MV-4-11 (cell line): ENCODE measurements around the gene CST9.

Source experiments
- DNase-seq: peaks from one replicate; lab custom pipeline; 2025; lab: John Stamatoyannopoulos, UW

CST9 gene, protein sequence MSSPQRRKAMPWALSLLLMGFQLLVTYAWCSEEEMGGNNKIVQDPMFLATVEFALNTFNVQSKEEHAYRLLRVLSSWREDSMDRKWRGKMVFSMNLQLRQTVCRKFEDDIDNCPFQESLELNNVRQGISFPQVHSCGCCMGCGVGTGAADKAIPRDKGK

DNA sequence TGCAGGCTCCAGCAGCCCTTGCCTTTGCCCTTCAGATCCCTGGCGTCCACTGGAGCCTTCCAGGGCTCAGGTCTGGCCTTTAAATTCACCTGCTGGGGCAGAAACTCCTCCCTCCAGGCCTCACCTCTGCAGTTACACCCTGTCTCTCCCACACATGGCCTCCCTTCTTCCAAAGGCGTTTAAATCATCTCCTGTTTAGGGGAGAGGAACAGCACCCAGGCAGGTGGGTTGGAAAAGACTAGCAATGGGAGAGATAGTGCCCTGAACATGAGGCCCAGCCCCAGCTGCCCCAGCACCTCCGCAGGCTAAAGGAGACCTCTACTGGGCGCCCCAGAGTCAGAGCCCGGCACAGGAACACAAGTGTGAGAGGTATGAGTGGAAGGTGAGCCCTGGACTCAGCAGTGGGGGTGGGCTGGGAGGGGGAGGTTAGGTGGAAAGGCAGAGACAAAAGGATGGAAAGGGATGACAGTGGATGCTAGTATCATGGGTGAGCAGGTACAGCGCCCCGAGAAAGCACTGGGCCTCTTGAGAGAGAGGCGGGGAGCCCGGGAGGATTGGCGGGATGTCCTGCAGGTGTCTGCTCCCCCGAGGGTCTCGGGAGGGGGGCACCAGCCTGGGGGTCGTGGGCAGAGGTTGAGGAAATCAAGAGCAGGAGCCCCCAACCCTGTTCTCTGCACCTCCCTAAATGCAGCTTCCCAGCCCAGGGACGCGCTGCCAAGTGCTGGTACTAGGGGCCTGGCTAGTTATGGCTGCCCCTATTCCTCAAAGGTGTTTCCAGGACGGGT lies at the start of gene CST9:
TSS of gene CST9 (minus strand) at position 51 of the 785 bp plus-strand sequence. CDS start 53 bp downstream, outside the sequence.
- DNase-seq, result no peak

DNA sequence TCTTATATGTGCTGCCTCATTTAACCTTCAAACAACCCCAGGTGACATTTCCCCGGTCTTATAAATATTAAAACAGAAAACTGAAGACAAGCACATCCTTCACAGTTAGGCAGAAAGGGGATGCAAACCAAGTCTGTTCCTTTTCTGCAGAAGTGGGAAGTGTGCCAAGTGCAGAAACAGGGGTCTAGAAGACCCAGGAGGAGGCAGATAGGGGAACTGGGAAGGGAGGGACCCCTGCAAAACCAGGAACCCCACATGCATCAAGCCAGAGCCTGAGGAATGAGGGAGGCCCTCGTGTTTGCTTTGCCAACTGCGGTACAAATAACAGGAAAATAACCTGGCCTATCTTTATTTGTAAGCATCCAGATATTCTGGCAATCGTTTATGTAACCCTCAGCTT lies 49.0 kb upstream of the CST9 start:
- DNase-seq, result peak; percentile 32

DNA sequence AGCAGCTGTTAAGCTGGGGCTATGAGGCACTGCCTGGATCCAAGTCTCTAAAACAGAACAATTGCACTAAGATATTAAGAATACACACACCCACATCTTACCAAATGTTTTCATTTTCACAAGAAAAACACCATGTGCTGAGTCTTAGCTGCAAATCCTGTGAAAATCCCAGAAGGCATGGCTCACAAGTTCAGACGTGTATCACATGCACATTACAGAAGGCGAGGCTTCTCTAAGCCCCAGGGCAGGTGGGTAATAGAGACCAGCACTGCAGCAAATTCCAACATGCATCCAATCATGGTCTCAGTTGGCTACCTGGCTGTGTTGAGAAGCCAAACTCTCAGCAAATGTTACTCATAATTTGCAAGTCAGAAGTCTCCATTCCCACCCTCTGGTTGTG lies 48.3 kb upstream of the CST9 start:
- no peak for DNase-seq

DNA sequence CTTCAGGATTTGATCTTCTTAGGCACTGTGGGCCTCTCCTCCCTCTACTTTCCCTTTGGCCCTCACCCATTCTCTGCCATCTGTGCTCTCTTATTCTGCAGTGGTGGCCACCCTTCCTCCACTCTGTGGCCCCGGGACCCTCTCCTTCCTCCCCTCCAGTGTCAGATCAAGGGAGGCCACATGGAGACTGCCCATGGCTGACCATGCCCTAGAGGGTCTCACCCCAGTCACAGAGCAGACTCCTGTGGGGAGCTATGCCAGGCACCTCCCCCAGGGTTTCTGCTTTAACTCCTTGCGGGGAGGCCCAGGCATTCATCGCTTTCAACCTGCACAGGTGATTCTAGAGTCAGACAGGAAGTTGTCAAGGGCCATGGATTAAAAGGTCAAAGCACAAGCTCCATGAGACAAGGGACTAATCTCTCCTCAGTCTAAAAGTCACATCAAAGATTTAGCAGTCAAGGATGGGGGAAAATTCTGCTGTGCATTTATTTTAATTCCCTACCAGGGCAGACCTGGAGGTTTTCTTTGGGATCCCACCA lies 47.8 kb upstream of the CST9 start:
- DNase-seq, result no peak

DNA sequence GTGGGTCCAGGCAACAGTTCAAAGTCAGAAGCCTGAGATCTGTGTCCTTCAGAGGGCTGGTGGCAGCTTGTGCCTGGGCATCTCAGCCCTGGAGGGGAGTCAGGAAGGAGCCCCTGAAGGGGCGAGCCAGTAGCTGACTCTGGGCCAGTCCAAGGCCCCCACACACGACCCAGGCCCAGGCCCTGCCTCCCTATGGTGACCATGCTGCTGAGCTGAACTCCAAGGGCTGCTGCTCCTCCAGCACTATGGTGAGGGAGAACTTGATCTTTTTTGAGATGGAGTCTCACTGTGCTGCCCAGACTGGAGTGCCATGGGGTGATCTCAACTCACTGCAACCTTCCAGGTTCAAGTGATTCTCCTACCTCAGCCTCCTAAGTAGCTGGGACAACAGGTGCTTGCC lies 47.2 kb upstream of the CST9 start:
- no peak for DNase-seq

DNA sequence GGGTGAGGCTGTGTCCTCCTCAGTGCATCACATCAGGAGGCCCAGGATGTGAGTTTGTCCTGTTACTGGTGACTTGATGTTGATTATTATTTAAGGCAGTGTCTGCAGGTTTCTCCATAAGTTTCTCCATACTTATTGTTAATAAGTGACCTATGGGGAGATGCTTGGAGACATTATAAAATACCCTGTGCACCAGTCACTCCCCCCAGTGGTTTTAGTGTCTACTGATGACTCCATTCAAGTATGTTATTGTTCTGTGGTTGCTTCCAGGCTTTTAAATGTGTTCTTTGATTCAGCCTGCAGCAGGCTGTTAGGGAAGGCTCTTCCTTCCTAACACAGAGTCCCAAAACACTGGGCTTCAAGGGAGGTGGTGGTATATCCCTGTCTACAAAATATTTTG lies 46.7 kb upstream of the CST9 start:
- no peak for DNase-seq

DNA sequence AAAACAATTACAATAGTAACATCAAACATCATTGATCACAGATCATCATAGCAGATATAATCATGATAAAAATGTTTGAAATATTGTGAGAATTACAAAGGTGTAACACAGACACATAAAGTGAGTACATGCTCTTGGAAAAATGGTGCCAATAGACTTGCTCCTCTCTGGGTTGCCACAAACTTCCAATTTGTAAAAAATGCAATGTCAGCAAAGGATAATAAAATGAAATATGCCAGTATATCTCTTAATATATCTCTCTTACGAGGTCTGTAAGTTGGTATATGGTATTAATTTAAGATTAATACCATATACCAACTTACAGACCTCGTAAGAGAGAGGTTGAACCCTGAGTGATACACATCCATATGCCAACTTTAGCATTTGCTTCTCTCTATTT lies 45.4 kb upstream of the CST9 start:
- no peak for DNase-seq

DNA sequence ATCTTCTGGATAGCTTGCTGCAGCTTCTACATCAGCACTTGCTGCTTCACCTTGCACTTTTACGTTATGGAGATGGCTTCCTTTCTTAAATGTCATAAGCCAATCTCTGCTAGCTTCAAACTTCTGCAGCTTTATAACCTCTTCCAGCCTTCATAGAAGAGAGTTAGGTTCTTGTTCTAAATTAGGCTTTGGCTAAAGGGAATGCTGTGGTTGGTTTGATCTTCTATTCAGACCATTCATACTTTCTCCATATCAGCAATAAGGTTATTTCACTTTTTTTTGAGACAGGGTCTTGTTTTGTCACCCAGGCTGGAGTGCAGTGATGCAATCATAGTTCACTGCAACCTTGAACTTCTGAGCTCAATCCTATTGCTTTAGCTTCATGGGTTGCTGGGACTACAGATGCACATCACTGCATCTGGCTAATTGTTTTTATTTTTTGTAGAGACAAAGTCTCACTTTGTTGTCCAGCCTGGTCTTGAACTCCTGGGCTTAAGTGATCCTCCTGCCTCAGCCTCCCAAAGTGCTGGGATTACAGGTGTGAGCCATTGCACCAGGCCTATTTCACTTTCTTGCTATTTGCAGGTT lies 44.2 kb upstream of the CST9 start:
- DNase-seq, result no peak

DNA sequence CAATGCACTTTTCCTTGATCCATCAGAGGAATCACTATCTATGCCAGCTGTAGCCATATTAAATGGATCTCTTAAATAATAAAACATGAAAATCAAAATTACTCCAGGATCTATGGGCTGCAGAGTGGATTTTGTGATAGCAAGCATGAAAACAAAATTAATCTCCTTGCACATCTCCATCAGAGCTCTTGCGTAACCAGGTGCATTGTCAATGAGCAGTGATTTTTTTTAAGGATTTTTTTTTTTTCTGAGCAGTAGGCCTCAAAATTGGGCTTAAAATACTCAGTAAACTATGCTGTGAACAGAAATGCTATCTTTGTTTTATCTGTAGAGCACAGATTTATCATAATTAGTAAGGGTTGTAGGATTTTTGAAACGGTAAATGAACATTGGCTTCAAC lies 43.5 kb upstream of the CST9 start:
- DNase-seq, result no peak

DNA sequence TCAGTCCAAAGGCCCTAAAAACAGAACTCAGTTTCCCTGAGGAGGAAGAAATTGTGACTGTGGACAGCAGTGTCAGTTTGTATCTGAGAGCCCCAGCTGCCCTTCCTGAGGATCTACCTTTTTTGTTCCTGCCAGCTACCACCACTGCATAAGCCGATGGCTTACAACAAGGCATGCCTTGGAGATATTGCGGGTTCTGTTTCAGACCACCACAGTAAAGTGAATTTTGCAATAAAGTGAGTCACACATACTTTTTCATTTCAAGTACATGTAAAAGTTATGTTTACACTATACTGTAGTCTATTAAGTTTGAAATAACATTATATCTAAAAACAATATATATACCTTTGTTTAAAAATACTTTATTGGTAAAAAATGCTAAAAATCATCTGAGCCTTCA lies 41.6 kb upstream of the CST9 start:
- peak; percentile 89 for DNase-seq

DNA sequence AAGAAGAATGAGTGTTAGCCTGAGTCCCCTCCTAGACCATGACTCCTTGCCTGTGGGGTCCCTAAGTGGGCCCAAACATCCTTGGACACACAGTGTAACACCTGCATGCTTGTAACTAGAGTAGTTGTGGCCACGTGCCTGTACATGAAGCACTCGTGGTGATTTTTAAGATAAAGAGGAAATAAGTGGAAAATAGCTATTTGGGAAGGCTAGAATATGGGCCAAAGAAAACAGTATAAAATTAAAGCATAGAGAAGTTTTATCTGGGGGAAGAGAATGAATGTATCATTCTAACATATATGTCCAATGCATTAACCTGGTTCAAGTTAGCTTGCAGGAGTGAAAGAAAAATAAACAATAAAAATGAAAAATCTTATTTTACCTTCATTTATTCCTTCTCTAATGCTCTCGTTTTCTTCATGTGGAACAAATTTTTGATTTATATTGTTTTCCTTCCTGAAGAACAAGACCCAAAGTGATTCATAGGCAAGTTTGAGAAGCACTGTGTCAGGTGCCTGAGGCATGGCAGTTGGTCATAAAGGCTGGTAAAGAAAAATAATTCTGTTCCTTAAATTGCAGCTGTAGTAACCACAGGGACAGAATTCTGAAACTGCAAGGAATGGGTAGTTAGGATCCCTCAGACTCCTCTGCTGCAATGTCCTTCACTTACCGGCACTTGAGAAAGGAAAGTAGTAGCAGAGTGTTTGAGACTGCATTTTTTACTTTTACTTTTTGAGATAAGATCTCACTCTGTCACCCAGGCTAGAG lies 40.6 kb upstream of the CST9 start:
- DNase-seq, result peak; percentile 94

DNA sequence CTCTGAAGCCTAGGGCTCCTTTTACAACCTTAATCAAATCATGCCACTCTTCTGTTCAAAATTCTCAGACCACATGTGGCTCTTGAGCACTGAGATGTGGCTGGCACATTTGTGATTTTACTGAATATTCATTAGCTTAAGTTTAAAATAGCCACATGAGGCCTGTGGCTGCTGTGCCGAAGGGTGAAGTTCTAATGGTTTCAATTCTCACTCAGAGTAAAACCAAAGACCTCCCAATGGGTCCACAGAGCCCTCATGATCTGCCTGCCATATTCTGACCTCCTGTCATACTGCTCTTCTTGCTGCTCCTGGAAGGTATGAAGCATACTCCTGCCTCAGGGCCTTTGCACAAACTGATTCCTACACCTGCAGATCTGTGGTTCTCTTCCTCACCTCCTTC lies 39.9 kb upstream of the CST9 start:
- DNase-seq, result no peak

DNA sequence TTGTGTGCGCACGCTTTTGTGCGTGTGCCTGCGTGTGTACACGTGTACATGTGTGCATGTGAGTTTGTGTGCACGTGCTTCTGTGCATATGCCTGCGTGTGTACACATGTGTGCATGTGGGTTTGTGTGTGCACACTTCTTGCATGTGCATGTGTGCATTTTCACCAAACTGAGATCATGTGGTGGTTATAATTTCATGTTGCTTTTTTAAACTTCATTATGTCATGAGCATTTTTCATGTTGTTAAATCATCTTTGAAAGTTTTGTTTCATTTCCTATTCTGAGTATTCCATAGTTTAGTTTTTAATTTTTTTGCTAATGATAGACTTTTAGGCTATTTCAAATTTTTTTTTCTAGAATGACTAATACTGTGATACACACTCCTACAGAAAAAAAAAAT lies 38.4 kb upstream of the CST9 start:
- no peak for DNase-seq

DNA sequence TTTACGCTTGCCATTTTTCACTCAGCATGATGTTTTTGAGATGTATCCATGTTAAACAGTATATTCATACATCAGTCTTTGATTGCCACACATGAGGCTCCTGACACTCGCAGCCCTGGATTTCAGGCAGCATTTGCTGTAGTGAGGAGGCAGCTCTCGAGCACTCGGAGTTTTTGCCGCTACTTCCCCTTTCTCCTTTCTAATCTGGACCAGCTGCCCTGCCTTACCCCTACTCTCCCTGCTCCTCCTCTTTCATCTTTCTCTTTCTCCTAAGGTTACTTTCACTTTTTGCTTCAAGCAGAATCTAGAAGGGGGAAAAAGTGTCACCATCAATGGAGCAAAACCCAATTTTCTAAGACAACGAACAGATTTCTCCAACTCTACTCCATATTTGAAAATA lies 37.9 kb upstream of the CST9 start:
- DNase-seq, result peak; percentile 93

DNA sequence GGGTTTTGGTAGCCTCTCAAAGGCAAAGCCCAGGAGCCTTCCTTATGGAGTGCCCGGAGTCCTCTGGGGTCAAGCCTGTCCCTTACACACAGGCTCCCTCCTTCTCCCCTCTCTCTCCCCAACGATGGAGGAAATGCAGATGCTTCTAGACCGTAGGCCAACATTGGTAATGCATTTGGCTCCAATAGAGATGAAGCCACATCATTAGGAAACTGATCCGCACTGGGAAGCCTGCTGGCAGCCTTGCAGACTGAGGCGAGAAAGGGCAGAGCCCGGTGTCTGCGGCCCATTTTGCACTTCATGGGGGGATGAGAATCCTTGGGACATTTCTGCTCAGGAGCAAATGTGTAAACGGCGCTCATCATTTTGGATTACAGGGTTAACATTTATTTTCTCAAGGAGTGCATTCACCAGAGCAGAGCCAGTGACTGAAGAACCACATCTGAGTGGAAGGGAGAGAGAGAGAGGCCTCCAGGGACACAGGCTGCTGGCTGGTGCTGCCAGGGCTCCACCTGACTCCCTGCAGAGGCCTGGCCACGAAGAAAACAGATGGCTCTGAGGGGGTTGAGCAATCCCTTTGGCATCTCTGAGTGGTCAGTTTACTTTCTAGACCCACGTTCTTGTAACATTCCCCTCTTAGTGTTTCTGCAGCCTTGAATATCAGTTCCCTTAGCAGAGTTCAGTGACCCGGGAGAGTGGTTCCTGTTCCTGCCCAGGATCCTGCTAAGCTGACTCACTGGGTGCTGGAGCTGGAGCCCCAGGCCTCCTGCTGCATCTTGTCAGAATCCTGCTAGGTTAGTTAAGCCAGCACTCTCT lies 36.4 kb upstream of the CST9 start:
- peak; percentile 92 for DNase-seq

DNA sequence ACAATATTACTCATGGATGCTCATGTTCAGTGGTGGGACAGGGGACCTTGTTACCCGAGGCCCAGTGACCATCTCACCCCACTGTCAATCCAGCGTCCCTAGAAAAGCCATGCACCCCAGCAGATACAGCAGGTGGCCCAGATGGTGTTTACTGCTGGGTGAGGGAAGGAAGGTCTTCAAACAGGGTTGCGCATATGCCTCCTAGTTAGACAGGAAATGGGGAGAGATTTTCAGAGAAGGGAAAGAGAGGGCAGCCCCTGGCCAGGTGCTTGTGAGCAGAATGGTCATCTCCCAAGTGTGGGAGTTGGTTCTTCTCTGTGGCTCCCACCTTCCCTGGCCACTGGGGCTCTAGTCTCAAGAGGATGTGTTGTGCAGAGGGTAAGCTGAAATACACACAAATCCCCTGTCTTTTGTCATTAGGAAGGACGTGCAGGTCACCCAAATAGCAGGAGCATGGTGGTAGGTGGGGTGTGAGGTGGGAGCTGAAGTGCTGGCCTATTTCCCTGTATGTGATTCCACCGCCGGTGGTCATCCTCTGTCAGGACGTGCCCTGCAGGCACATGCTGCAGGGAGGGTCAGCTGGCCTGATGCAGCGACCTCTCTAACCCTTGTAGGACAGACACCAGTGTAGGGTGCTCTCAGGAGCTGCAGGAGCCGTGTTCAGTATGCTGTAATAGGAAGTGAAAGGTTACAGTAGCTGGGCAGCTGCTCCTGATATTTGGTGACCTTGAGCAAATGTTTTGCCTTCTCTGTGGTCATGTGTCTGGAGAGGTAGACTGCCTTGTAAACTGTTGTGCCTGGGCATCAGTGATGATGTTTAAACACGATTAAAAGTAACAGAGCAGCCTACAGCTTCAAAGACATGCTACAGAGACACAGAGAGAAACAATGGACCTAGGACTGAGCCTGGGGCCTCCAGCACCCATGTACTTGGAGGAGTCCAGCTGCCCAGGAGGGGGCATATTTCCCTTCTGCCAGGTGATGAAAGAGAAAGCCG lies 35.3 kb upstream of the CST9 start:
- peak; percentile 31 for DNase-seq

DNA sequence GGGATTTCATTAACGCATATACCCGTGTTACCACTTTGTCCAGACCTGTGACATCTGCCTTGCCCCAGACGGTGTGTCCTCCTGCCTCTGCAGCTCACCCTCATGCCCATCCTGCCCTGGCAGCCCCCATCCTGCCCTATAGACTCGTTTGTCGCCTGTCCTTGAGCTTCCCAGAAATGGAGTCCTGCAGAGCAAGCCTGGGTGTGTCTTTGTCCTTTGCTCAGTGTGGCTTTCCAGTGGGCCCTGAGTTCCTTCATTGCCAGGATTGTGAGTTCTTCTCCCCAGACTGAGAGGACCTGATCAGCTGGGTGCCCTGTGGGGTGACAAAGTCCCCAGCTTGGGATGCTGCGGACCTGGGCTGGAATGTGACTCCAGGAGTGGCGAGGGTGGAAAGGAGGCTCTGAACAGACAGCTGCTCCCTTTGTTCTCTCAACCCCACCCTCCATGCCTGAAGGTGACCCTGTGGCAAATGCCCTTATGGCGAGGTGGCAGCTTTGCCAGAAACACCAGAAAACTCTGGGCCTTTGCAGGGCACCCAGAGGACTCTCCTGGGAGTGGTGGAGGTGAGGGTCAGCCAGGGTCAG lies 34.4 kb upstream of the CST9 start:
- DNase-seq, result no peak

DNA sequence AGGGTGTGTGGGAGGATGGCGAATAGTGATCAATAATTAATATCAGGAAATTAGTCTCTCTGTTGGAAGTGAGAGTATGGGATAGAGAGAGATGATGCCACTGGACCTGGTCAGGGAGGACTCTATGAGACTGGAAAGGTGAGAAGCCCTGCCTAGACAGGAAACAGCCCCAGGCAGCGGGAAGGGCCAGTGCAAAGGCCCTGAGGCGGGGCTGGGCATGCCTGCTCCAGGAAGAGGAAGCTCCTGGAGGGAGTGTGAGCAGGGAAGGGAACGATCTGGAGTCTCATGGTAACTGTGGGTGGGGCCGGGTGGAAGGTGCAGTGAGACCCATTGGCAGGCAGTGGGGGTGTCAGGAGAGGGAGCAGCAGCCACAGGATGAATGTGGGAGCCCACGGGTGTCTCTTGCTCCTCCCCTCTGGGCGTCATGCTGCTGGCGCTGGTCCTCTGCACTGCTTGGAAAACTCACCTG lies 33.8 kb upstream of the CST9 start:
- DNase-seq, result no peak

DNA sequence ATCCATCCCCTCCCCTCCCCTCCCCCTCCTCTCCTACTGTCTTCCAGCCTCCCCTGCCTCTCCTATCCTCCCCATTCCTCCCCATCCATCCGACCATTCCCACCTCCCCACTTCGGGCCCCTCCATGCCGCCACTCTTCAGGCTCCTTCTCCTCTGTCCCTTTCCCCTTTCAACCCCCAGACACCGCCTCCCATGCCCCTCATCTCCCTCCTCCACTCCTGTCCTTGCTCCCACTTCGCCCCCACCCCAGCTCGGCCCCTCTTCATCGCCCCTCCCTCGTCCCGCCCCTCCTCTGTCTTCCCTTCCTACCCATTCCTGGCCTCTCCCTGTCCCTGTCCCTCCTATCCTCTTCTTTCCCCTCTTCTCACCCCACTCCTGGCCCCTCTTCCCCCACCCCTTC lies 32.6 kb upstream of the CST9 start:
- no peak for DNase-seq
